Endodermal cell (in vitro differentiated cells): ENCODE results near the gene RAPGEF1. TPM values are rescaled to one million over a fixed set of nuclear protein-coding genes. Genes with fewer than 3 reads are reported as not detected.

Source experiments
- DNase-seq: peaks from one replicate; pipeline ENCODE4 v3.0.0-alpha.2; 2017
- H3K27ac ChIP-seq: 2 replicates; pipeline ENCODE4 v1.5.1; 2013; ENCODE audit warnings: mild to moderate bottlenecking, low read depth, low read length, moderate library complexity
- H3K27me3 ChIP-seq: 2 replicates; pipeline ENCODE4 v1.6.1; 2013; ENCODE audit warnings: mild to moderate bottlenecking, low read length, moderate library complexity; ENCODE audit not compliant: insufficient read depth, control insufficient read depth, poor library complexity, severe bottlenecking
- H3K36me3 ChIP-seq: 2 replicates; pipeline ENCODE4 v1.7.0; 2013; ENCODE audit warnings: mild to moderate bottlenecking, low read length, moderate library complexity; ENCODE audit not compliant: control insufficient read depth, insufficient read depth
- H3K4me1 ChIP-seq: one replicate; pipeline ENCODE4 v1.7.0; 2013; ENCODE audit warnings: low read length; ENCODE audit not compliant: control insufficient read depth, insufficient read depth
- H3K4me3 ChIP-seq: 2 replicates; pipeline ENCODE4 v1.5.1; 2013; ENCODE audit warnings: mild to moderate bottlenecking, low read length, moderate library complexity
- H3K9ac ChIP-seq: 2 replicates; pipeline ENCODE4 v1.6.1; 2013; ENCODE audit warnings: mild to moderate bottlenecking, low read length, moderate library complexity; ENCODE audit not compliant: poor library complexity, severe bottlenecking; ENCODE audit errors: extremely low read depth
- H3K9me3 ChIP-seq: 2 replicates; pipeline ENCODE4 v1.6.1; 2013; ENCODE audit warnings: mild to moderate bottlenecking, low read length, moderate library complexity; ENCODE audit not compliant: control insufficient read depth
- H3K27ac Mint-ChIP-seq: 2 replicates; pipeline ENCODE4 v1.8.0; 2020; ENCODE audit warnings: mixed read lengths
- H3K27me3 Mint-ChIP-seq: 2 replicates; pipeline ENCODE4 v1.8.0; 2021; ENCODE audit warnings: mild to moderate bottlenecking, mixed read lengths; ENCODE audit not compliant: insufficient read depth
- H3K36me3 Mint-ChIP-seq: 2 replicates; pipeline ENCODE4 v1.8.0; 2020; ENCODE audit warnings: low read depth, mixed read lengths
- H3K4me1 Mint-ChIP-seq: 2 replicates; pipeline ENCODE4 v1.8.0; 2020; ENCODE audit warnings: mixed read lengths
- H3K4me3 Mint-ChIP-seq: 2 replicates; pipeline ENCODE4 v1.8.0; 2020; ENCODE audit warnings: mild to moderate bottlenecking, moderate library complexity, mixed read lengths
- H3K9me3 Mint-ChIP-seq: 2 replicates; pipeline ENCODE4 v1.8.0; 2020; ENCODE audit warnings: mild to moderate bottlenecking, mixed read lengths
- WGBS, 2 experiments: methylation state at CpG; one replicate each; pipeline versions ENCODE4 v1.1.5 to v1.1.7; 2013; ENCODE audit warnings: missing lambda C conversion rate in 2 of 2, mixed read lengths in 1 of 2; ENCODE audit not compliant: insufficient coverage in 1 of 2, insufficient read length in 1 of 2; 5-methylcytosine and 5-hydroxymethylcytosine counted together
- total RNA-seq, 2 donors: library from RNA; stranded (reverse); fragmentation: NEBNext Ultra II Directional in 1 of 2; extraction: Animal tissue kit (Norgen Biotek cat#: 25700) in 1 of 2; gene quantifications; 2 replicates in 1 of 2; 3 replicates in 1 of 2; pipeline ENCODE4 v1.2.1, GENCODE V29; 2021
- TF ChIP-seq, protein P1 (sequence below): fragments of 200-600 bp; sonication (generic); conservative IDR thresholded peaks from 2 replicates; pipeline ENCODE4 v1.5.0; 2021; ENCODE audit warnings: antibody characterized with exemption, mild to moderate bottlenecking

The RAPGEF1 gene
- total RNA-seq, 2 donors from 2014 or later, result 63.4 to 85.5 TPM

DNA sequence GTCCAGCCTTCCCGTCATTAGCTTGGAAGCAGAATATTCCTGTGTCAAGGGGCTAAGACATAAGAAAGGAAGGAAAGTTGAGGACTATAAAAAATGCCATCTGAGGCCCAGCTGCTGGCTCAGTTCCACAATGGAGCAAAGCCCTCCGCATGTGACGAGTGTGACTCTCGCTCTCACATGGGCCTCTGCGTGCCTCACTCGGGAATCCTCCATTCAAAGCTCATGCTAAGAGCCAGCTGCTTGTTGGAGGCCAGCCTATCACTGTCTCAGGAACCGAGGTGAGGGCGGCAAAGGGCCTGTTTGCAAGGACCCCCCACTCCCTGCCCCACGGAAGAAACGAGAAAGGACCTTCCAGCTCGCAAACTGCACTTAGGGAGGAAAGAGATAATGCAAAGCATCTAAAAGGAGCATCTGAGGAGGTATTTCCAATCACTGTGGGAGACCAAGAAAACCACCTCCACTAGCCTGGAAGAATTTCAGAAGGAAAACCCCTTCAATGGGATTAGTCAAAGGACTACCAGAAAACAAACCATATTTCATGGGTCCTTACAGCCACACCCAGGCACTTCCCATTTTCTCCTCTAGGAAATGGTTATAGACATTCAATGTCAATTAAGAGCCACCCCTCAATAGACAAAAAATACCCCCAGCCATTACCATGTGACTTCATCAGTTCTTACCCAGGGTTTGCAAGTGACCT lies 99.3 kb downstream of the RAPGEF1 start:
- no peak overlapping the region for H3K9ac ChIP-seq
- H3K4me1 Mint-ChIP-seq, result peaks cover 26% of the 10 kb centered on the region
- no peak overlapping the region for H3K27ac ChIP-seq
- no peak overlapping the region for H3K27ac Mint-ChIP-seq
- TF ChIP-seq, protein P1, sequence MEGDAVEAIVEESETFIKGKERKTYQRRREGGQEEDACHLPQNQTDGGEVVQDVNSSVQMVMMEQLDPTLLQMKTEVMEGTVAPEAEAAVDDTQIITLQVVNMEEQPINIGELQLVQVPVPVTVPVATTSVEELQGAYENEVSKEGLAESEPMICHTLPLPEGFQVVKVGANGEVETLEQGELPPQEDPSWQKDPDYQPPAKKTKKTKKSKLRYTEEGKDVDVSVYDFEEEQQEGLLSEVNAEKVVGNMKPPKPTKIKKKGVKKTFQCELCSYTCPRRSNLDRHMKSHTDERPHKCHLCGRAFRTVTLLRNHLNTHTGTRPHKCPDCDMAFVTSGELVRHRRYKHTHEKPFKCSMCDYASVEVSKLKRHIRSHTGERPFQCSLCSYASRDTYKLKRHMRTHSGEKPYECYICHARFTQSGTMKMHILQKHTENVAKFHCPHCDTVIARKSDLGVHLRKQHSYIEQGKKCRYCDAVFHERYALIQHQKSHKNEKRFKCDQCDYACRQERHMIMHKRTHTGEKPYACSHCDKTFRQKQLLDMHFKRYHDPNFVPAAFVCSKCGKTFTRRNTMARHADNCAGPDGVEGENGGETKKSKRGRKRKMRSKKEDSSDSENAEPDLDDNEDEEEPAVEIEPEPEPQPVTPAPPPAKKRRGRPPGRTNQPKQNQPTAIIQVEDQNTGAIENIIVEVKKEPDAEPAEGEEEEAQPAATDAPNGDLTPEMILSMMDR, result no peak
- no peak overlapping the region for H3K4me3 ChIP-seq
- no peaks in the 10 kb centered on the region for H3K4me1 ChIP-seq
- peaks cover 34% of the 10 kb centered on the region for H3K36me3 Mint-ChIP-seq
- H3K27me3 Mint-ChIP-seq, result no peaks in the 10 kb centered on the region
- H3K9me3 ChIP-seq, result no peaks in the 10 kb centered on the region
- 92 to 95% methylated on average over 10 to 11 of the region's 11 CpGs for WGBS, 2 experiments
- no peaks in the 10 kb centered on the region for H3K9me3 Mint-ChIP-seq
- H3K36me3 ChIP-seq, result peaks cover 33% of the 10 kb centered on the region
- no peak overlapping the region for H3K4me3 Mint-ChIP-seq
- H3K27me3 ChIP-seq, result no peaks in the 10 kb centered on the region
- no peak for DNase-seq

DNA sequence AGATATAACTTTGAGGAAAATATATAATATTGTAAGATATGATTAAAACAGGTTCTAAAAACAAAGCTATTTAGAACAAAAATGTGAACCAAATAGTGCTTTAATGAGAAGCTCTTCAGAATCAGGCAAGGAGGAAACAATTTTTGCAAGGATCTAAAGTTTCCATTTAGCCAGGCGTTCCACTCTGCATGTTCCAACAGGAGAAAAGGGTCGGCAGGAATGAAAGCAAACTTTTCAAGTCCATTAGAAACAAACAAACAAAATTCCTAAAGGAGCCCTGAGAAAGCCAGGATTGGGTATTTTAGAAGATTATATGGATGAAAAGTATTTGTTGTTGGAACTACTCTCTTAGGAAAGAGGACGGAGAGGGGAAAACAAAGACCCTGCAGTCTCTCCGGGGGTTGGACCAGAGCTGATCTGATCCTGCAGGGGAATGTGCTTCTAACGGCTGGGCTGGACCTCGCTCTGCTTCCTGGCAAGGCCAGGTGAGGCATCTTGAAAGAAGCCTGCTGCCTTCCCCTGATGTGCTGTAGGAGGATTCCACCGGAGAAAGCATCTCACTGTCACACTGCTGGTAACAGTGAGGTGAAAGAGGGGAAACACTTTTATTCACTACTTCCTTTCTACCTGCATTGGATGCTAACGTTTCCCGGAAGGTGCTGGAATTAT lies 100.0 kb downstream of the RAPGEF1 start:
- Mint-ChIP-seq H3K9me3 (no peaks in the 10 kb centered on the region), H3K36me3 (peaks cover 34% of the 10 kb centered on the region), H3K4me3 (no peak overlapping the region), H3K4me1 (peaks cover 33% of the 10 kb centered on the region), H3K27me3 (no peaks in the 10 kb centered on the region), H3K27ac (no peak overlapping the region)
- peaks cover 34% of the 10 kb centered on the region for H3K36me3 ChIP-seq
- H3K9ac ChIP-seq, result no peak overlapping the region
- 83 to 88% methylated on average over 3 to 9 of the region's 9 CpGs for WGBS, 2 experiments
- no peak for DNase-seq
- no peaks in the 10 kb centered on the region for H3K4me1 ChIP-seq
- no peaks in the 10 kb centered on the region for H3K9me3 ChIP-seq
- TF ChIP-seq, protein P1, result no peak
- no peak overlapping the region for H3K4me3 ChIP-seq
- H3K27me3 ChIP-seq, result no peaks in the 10 kb centered on the region
- H3K27ac ChIP-seq, result no peak overlapping the region

DNA sequence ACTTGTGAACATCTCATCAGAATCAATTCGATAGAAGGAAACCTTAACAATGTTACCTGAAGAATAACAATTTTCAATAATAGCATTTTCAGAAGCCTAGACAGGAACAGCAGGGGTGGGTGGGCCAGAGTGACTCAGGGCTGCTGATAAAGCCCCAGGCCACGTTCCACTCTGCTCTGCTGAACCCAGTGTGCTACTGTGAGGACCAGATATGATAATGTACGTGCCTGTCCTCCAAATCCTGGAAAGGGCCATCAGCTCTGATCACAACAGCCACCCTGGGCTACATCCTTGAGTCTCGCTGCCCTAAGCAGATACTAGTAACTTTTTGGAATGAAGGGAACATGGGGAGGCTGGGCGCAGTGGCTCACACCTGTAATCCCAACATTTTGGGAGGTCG lies 103.3 kb downstream of the RAPGEF1 start:
- Mint-ChIP-seq H3K27me3 (no peaks in the 10 kb centered on the region), H3K27ac (no peak overlapping the region), H3K36me3 (peaks cover 43% of the 10 kb centered on the region), H3K4me3 (no peak overlapping the region), H3K4me1 (peaks cover 25% of the 10 kb centered on the region), H3K9me3 (no peaks in the 10 kb centered on the region)
- TF ChIP-seq, protein P1, result no peak
- Histone ChIP-seq H3K36me3 (peaks cover 34% of the 10 kb centered on the region), H3K27ac (no peak overlapping the region), H3K9ac (no peak overlapping the region), H3K4me1 (no peaks in the 10 kb centered on the region), H3K4me3 (no peak overlapping the region), H3K9me3 (no peaks in the 10 kb centered on the region), H3K27me3 (no peaks in the 10 kb centered on the region)
- WGBS, 2 experiments, result 92 to 94% methylated on average over 4 to 5 of the region's 6 CpGs
- no peak for DNase-seq
